LNCAP (cell line): ENCODE results near the gene TBC1D9B.

ENCODE experiments used
- CTCF ChIP-seq: fragments of 450-650 bp; IDR thresholded peaks from 2 replicates; pipeline ENCODE4 v1.5.1; 2017; ENCODE audit warnings: mild to moderate bottlenecking

The TBC1D9B gene

GRCh38 chr5:179828756-179829421, 78.8 kb downstream of the TBC1D9B start:
- no peak for TF ChIP-seq CTCF

GRCh38 chr5:179827680-179828079, 80.0 kb downstream of the TBC1D9B start:
- no peak for TF ChIP-seq CTCF

- TF ChIP-seq CTCF = no peak
Measured at GRCh38 chr5:179825655-179826182, 82.0 kb downstream of the TBC1D9B start.

GRCh38 chr5:179824745-179825112, 83.0 kb downstream of the TBC1D9B start:
- TF ChIP-seq CTCF = no peak

GRCh38 chr5:179823937-179824744, 83.6 kb downstream of the TBC1D9B start:
- TF ChIP-seq CTCF = no peak

- no peak for TF ChIP-seq CTCF
Measured at GRCh38 chr5:179822444-179822990, 85.2 kb downstream of the TBC1D9B start.

- no peak for TF ChIP-seq CTCF
Measured at GRCh38 chr5:179822059-179822432, 85.7 kb downstream of the TBC1D9B start.
